ENCODE data around the gene QSOX1. TPM values are rescaled to one million over a fixed set of nuclear protein-coding genes. Genes with fewer than 3 reads are reported as not detected.

Gene QSOX1
- total and polyA plus RNA-seq, 9 of the 15 experiments (the other 6 are each of a cell fraction or from before 2014, with no cell fraction given), result 4.0 to 53.1 (median 15.0) TPM

DNA sequence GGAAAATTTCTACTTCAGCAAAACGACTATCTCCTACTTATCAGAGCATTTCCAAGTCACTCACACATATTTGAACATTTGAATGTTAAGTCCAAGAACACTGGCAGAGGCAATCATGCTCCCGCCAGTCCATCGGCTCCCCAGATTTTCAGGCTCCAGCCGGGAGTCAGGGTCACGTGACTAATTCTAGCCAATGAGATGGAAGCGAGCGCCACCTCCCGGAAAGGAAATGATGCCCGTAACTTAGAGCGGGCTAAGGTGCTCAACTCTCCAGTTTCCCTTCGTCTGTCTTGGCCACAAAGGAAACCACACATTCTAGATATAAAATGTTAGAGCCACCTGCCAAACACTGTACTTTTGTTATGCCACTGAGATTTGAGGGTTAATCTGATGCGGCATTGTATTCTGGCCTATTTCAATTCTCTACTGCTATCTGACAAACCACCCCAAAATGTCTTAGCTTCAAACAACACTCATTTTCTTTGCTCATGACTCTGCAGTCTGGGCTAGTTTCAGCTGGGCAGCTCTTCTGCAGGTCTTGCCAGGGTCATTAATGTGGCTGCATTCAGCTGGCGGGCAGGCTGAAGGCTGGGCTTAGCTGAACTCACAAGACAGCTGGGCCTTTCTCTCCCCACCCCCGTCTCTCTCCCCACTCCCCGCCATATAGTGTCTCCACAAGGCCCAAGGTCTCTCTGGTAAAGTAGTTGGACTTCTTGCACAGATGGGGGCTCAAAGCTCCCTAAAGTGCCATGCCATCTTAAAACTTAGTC lies 58.9 kb downstream of the QSOX1 start (continued):
- TF ChIP-seq, protein P1, sequence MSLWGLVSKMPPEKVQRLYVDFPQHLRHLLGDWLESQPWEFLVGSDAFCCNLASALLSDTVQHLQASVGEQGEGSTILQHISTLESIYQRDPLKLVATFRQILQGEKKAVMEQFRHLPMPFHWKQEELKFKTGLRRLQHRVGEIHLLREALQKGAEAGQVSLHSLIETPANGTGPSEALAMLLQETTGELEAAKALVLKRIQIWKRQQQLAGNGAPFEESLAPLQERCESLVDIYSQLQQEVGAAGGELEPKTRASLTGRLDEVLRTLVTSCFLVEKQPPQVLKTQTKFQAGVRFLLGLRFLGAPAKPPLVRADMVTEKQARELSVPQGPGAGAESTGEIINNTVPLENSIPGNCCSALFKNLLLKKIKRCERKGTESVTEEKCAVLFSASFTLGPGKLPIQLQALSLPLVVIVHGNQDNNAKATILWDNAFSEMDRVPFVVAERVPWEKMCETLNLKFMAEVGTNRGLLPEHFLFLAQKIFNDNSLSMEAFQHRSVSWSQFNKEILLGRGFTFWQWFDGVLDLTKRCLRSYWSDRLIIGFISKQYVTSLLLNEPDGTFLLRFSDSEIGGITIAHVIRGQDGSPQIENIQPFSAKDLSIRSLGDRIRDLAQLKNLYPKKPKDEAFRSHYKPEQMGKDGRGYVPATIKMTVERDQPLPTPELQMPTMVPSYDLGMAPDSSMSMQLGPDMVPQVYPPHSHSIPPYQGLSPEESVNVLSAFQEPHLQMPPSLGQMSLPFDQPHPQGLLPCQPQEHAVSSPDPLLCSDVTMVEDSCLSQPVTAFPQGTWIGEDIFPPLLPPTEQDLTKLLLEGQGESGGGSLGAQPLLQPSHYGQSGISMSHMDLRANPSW (CRISPR knock-in tag; IDR thresholded peaks at IDR 0.05), result peak; percentile 77; the same call in 1 of the 2 replicates
- TF ChIP-seq, protein P2, sequence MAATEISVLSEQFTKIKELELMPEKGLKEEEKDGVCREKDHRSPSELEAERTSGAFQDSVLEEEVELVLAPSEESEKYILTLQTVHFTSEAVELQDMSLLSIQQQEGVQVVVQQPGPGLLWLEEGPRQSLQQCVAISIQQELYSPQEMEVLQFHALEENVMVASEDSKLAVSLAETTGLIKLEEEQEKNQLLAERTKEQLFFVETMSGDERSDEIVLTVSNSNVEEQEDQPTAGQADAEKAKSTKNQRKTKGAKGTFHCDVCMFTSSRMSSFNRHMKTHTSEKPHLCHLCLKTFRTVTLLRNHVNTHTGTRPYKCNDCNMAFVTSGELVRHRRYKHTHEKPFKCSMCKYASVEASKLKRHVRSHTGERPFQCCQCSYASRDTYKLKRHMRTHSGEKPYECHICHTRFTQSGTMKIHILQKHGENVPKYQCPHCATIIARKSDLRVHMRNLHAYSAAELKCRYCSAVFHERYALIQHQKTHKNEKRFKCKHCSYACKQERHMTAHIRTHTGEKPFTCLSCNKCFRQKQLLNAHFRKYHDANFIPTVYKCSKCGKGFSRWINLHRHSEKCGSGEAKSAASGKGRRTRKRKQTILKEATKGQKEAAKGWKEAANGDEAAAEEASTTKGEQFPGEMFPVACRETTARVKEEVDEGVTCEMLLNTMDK (IDR thresholded peaks at IDR 0.05; ENCODE audit: borderline replicate concordance, insufficient read depth, low read depth, low read length, poor library complexity, severe bottlenecking), result peak; percentile 91
- peak; percentile 48; the same call in 1 of the 2 replicates for TF ChIP-seq TAF7 (tag; IDR thresholded peaks at IDR 0.05)
- TF ChIP-seq DACH1 (IDR thresholded peaks at IDR 0.05; ENCODE audit: partially characterized antibody), result no peak
- TF ChIP-seq ERF (CRISPR knock-in tag; IDR thresholded peaks at IDR 0.05), result no peak
- TF ChIP-seq CBFA2T2 (conservative IDR thresholded peaks at IDR 0.05), result peak; percentile 96
- TF ChIP-seq, protein P3, sequence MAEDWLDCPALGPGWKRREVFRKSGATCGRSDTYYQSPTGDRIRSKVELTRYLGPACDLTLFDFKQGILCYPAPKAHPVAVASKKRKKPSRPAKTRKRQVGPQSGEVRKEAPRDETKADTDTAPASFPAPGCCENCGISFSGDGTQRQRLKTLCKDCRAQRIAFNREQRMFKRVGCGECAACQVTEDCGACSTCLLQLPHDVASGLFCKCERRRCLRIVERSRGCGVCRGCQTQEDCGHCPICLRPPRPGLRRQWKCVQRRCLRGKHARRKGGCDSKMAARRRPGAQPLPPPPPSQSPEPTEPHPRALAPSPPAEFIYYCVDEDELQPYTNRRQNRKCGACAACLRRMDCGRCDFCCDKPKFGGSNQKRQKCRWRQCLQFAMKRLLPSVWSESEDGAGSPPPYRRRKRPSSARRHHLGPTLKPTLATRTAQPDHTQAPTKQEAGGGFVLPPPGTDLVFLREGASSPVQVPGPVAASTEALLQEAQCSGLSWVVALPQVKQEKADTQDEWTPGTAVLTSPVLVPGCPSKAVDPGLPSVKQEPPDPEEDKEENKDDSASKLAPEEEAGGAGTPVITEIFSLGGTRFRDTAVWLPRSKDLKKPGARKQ (CRISPR knock-in tag; IDR thresholded peaks at IDR 0.05), result no peak
- no peak for TF ChIP-seq HNRNPLL (IDR thresholded peaks at IDR 0.05; ENCODE audit: low read depth, low read length, poor library complexity, severe bottlenecking)
- peak; percentile 57; the same call in 1 of the 2 replicates for TF ChIP-seq PHF21A (IDR thresholded peaks at IDR 0.05; ENCODE audit: borderline replicate concordance, low read depth)
- no peak for TF ChIP-seq OTX1 (CRISPR knock-in tag; IDR thresholded peaks at IDR 0.05)
- TF ChIP-seq NFE2 (IDR thresholded peaks at IDR 0.05; ENCODE audit: low read depth), result no peak
- peak; percentile 55; the same call in 1 of the 2 replicates for TF ChIP-seq EHMT2 (IDR thresholded peaks at IDR 0.05)
- 0 out of 2 replicates have a peak, but pooled peaks have one; percentile 26 for TF ChIP-seq EP400 (IDR thresholded peaks at IDR 0.05)
- TF ChIP-seq HMGN3 (IDR thresholded peaks at IDR 0.05; ENCODE audit: borderline replicate concordance, extremely low read depth, insufficient read length, low read depth, low read length), result no peak
- TF ChIP-seq CTBP1 (IDR thresholded peaks at IDR 0.05; ENCODE audit: borderline replicate concordance), result peak; percentile 44; the same call in 1 of the 2 replicates
- TF ChIP-seq, protein P4, sequence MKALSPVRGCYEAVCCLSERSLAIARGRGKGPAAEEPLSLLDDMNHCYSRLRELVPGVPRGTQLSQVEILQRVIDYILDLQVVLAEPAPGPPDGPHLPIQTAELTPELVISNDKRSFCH (CRISPR knock-in tag; IDR thresholded peaks at IDR 0.05), result no peak
- TF ChIP-seq, protein P4 (tag; IDR thresholded peaks at IDR 0.05), result peak; percentile 73; the same call in 1 of the 2 replicates

Measured in K562 (cell line).